Fibroblast of skin of scalp (primary cell): Measurements from ENCODE around the gene SERBP1.
"Not testable (repeated sequence)": the region's sequence is repeated elsewhere in the genome, so short reads cannot be mapped to it uniquely, and the experiment has no call there.

ENCODE experiments used
- DNase-seq: peaks from one replicate; pipeline ENCODE4 v3.0.0-alpha.2; 2013

SERBP1 gene

DNA sequence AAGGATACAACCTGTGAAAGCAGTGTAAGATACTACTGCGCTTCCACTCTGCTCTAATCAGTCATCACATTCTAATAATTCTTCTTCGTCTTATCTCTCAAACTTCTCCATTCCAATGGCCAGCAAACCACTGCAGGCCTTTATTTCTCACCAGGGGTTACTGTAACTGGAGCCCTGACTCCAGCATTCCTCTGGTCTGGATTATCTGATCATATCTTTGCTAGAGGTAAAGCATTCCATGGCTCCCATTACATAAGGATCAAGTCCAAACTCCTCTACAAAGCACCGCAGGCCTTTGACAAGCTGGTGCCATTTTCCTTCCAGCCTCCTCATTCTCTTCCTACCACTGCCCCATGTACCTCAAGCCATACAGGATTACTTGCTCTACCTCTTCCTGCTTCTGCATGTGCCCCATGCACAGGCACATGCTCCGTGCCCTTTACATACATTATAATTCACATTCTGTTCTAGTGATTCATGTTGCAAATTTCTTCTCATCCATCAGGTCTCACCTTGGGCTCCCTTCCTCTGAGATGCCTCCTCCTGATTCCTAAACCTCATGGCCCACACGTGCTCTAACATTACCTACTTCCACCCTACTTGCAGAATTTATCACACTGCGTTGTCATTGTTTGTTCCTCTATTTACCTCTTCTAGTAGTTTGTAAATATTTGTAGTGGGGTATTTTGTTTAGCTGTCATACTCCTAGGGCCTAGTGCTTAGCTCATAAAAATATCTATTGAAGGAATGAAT is 9.3 kb upstream of the SERBP1 start:
- no peak for DNase-seq

GRCh38 chr1:67437961-67438360 is 7.8 kb upstream of the SERBP1 start:
- DNase-seq: no peak

DNA sequence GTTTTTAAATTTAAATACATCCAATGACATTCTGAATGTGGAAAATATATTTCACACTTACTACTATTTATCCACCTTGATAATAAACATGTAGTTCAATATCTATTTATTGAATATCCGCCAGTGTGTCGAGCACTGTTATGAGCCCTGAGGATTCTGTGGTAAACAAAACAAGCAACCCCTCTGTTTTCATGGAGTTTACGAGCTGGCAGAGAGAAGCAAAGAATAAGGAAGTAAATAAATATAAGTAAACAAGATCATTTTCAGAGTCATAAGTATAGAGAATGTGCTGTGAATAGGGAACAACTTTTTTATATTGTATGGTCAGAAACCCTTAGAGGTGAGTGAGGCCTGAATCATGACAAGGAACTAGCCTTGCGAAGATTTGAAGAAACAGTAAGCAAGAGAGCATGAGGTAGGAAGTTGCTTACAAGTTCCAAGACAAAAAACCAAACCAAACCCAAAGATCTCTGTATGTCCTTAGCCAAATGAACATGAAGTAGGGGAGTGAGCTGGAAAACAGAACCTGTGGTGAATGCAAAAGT is 6.4 kb upstream of the SERBP1 start:
- DNase-seq: no peak

DNA sequence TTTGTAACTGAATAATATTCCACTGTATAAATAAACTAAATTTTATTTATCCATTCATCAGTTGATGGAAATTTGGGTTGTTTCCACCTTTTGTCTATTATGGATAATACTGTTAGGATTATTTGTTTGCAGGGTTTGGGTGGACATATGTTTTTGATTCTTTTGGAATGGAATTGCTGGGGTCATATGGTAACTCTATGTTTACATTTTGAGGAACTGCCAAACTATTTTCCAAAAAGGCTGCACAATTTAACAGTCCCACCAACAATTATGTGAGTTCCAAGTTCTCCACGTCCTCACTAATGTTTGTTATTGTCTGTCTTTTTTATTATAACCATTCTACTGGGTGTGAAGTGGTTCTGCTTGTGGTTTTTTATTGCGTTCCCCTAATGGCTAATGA is 4.3 kb upstream of the SERBP1 start:
- DNase-seq: peak; percentile 53

DNA sequence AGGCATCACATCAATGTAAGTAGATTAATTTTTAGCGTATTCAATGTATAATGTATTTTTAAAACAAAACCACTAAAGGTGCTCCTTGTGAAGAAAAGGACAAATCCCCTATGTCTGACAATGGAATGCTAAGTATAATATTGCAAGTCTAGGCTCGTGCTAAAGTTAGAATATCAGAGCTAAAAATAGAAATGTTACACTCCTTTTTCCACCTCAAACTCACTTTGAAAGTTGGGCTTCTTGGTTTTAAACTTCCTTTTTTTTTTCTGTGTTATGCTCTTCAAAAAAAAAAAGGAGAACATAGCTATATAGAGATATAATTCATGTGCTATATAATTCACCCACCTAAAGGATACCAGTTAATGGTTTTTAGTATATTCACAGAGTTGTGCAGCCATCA is 3.6 kb upstream of the SERBP1 start:
- DNase-seq: no peak

DNA sequence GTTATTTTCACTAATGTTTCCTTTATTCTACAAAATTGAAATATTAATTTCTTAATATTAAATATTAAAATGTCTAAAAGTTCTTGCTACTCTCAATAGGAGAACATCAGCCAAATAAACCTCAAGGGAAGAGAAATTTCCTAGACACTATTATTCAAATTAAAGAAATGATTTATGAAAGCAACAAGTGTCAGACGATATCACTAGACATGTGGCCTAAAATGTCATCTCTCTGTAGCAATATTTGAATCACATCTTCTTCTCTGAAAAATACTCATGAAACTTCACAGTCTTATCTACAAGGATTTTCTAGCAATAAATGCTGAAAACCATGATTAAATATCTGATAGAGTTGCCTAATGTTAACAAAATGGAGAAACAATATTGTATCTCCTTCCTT is 2.5 kb upstream of the SERBP1 start:
- no peak for DNase-seq

DNA sequence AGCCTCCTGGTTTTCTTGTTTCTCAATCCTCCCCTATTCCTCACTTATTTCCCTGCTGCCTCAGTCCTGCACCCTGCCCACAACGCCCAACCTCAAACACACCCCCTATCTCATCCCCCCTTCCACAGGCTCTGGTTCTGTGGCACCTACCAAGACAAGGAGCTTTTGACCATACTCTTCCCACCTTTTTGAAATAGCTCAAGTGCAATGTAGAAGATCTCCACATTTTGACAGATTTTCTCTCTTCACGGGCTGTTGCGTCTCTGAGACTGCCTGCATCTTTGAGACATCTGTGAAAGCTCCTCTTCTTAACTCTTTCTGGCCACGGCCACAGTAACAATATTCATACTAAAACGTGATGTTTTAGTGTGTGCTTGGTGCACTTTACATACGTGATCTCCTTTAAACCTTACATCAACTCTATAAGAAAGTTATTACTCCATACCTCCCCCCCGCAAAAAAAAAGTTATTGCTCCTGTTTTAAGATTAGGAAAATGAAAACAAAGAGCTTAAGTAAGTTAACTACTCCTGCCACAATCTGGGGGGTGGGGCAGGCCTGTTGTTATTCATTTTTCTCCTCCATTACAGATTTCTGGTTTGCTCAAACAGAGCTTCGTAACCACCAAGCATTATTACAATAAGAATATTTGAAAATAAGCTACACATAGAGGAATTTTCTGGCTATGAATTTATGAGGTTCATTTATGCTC is 1.8 kb upstream of the SERBP1 start:
- DNase-seq: no peak

DNA sequence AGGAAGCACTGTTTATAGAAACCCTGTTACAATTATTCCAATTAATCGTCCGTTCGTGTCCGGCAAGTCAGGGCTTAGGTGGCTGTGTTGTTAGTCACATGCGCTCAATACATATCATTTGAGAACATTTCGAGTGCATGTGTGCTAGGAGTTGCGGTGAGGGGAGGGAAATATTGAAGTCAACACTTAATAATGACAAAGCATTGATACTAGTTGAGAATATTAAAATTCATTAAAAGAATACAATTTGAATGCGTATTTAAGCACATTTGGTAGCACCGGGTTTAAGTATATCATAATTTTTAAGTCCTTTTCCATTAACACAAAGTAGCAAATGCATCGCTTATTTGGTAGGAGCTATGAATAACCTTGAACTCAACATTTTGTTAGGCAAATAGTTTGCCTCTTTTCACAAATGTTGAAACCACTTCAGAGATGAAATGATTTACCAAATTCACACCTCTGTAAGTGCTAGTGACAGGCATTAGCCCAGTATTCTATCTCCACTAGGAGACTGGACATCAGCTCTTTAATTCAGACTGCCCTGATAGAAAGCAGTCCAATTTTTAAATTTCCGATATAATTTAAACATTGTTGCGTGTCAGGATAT is 1.1 kb upstream of the SERBP1 start:
- no peak for DNase-seq

DNA sequence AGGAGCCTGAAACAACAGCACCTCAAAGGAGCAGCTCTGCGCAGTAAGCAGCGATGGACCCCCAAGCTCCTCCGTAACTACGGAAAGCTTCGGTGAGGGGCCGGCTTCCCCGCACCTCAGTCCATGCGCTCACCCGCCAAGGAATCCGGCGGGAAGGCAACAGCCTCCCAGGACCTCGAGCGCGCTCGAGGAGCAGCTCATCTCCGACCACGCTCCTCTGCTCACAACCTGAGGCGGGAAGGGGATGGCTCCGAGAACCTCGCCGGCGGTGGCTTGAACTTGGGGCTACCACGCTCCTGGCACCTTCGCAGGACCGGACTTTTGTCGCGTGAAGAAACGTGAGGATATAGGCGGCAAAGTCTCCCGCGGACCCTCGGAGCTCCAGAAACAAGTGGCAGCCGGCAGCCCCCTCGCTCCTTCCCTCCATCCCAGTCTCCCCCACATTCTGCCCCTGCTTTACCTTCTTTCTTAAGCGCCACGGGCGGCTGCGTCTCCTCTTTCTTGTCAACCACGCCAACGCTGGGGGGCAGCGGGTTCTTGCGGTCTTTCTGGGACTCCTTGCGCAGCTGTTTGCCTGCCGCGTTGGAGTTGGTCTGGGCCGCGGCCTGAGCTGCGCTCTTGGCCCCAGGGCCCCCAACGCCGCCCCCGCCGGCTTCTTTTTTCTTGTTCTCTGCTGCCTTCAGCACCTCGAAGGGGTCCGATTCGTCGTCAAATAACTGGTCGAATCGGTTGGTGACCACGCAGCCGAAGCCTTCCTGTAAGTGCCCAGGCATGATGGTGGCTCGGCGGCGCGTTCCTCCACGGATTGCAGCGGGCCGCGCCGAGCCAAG is 459 bp downstream of the SERBP1 start:
- peak; percentile 7 for DNase-seq

DNA sequence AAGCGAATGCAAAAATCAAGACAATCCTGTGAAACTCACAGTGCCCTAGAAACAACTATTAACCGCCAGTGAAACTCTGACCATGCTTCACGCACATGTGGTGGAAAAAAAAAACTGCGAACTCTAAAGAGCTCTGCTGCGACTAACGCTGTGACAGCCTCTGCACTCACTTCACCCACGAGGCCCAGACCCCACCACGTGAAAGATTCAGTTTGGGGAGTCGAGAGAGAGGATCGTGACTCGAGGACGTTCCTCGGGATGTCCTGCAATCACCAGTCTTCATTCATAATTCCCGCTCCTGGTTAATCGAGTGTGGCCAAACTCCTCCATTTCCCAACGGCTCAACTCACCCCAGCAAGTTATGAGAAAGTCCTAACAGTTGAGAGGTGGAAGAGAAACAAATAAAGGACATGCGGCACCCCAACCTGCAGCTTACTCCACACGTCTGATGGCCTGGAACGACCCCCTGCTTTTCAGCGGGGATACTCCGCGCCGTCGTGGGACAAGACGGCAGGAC is 1.1 kb downstream of the SERBP1 start:
- DNase-seq: peak; percentile 14

DNA sequence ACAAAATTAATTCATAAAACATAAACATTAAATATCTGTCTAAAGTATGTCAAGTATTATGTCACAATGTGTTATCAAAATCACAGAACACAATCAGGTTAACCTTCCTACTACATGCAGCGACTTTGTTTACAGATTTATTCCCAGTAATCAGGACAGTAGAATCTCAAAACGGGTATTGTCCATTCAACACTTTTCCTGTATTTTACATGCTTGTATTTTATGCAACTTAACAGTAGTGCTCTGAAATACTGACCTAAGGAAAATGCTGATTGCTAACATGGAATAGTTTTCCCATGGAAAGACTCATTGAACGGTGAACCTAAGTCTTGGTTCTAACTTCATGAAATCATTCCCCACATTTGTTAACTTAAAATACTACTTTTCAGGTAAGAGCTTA is 2.3 kb downstream of the SERBP1 start:
- no peak for DNase-seq

DNA sequence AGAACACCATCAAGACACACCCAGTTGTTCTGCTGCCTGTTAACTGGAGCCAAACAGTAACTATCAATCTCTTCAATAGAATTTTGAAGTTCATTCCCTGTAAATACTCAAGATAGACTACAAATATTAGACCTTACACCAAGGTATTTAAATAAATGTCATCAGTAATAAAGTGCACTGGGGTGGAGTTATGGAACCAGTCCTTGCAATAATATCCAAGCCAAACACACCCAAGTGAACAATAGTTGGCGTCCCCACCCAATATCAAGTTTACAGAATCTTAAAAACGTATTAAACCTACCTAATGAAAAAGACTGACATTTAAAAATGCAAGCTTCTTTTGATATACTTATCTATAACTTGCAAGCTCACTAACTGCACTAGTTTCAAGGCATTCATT is 2.7 kb downstream of the SERBP1 start:
- DNase-seq: no peak

- DNase-seq: no peak
These were observed 9.2 kb downstream of the SERBP1 start for GRCh38 chr1:67420835-67421492.

GRCh38 chr1:67418839-67419586 is 11.2 kb downstream of the SERBP1 start:
- DNase-seq: no peak

DNA sequence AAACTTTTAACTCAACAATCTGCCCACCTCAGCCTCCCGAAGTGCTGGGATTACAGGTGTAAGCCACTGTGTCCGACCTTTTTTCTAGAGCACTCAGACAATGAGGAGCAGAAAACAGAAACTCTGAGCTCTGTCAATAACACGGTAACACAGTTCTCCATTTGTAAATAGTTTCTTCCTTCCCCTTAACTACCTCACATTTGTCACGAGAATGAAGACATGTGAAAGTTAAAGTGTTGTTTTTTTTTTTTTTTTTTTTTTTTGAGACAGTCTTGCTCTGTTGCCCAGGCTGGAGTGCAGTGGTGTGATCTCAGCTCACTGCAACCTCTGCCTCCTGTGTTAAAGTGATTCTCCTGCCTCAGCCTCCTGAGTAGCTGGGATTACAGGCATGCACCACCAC is 12.5 kb downstream of the SERBP1 start:
- not testable (repeated sequence) for DNase-seq

DNA sequence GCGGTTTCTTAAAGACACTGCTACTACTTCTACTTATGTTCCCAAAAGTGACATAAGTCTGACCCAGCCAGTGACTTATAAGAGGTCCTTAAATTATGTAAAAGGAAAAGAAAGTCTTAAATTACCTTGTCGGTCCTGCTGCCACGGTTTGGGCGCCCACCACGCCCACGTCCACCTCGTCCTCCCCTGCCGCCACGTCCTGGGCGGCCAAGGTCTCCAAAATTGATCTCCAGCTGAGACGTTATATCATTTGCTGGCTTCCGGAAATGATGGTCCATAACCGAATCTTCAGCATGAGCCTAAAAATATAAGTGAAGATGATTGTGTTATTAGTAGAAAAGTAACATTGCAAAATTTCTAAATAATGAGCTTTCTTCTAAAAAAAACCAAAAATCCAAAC is 15.2 kb downstream of the SERBP1 start:
- no peak for DNase-seq

GRCh38 chr1:67414574-67414973 is 15.6 kb downstream of the SERBP1 start:
- no peak for DNase-seq

DNA sequence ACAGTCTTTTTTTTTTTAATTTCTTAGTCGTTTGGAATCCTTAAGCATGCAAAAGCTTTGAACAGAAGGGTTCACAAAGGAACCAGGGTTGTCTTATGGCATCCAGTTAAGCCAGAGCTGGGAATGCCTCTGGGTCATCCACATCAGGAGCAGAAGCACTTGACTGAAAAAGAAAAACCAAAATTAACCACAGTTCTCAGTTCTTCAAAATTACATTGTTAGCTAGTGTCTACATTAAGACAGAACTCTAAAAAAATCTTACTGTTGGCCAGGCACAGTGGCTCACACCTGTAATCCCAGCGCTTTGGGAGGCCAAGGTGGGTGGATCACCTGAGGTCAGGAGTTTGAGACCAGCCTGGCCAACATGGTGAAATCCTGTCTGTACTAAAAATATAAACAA is 17.1 kb downstream of the SERBP1 start:
- DNase-seq: not testable (repeated sequence)

DNA sequence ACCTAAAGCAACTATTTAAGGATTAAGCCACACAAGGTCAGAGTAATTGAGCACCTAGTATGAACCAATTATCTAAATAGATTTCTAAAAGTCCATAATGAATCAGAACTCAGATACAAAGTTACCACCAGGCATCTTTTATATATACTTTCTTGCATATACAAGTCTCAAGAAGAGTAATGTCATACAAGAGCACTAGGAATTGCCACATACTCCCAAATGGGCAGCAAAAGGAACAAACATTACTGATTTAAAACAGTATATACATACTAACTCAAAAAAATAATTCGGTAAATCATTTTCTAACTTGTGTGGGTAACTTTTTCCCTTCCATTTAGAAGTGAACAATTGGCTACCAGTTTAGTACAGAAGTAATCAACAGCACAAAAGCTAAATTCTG is 22.1 kb downstream of the SERBP1 start:
- DNase-seq: no peak

DNA sequence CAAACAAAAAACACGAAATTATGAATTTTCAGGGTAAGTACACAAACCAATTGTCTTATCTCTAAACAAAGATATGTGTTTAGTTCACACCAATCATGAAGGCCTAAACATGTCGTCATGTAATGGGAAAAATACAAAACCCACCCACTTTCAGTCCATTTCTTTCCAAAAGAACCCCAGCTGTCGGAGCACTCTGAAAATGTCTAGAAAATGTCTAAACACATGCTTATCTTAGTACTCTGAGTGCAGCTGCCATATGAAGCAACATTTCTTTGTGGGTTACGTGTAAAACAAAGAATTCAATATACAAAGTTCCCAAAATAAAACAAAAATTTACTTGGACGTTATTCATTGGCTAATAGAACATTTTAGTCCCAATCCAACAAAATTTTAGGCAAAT is 22.7 kb downstream of the SERBP1 start:
- DNase-seq: no peak
